GM19452 (cell line): Measurements from ENCODE around the gene CDK2.
"Not testable (repeated sequence)": the region's sequence is repeated elsewhere in the genome, so short reads cannot be mapped to it uniquely, and the experiment has no call there.

ENCODE experiments used
- ATAC-seq: cut with Tn5 transposase; IDR thresholded peaks from one replicate; pipeline ENCODE4 v1.9.1; 2021; ENCODE audit not compliant: unreplicated experiment

CDK2 gene

GRCh38 chr12:55979069-55979468 is 12.4 kb downstream of the CDK2 start:
- no peak for ATAC-seq

DNA sequence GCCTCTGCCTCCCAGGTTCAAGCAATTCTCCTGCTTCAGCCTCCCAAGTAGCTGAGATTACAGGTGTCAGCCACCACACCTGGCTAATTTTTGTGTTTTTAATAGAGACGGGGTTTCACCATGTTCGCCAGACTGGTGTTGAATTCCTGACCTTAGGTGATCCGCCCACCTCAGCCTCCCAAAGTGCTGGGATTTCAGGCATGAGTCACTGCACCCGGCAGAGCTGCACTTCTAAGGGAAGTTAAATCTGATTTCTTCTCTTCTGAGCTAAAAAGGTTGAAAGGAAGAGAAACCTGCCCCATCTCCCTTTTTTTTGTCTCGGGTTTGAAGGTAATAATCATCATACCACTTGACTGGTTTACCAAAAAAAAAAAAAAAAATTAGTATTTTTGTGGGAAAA is 15.3 kb downstream of the CDK2 start:
- not testable (repeated sequence) for ATAC-seq

DNA sequence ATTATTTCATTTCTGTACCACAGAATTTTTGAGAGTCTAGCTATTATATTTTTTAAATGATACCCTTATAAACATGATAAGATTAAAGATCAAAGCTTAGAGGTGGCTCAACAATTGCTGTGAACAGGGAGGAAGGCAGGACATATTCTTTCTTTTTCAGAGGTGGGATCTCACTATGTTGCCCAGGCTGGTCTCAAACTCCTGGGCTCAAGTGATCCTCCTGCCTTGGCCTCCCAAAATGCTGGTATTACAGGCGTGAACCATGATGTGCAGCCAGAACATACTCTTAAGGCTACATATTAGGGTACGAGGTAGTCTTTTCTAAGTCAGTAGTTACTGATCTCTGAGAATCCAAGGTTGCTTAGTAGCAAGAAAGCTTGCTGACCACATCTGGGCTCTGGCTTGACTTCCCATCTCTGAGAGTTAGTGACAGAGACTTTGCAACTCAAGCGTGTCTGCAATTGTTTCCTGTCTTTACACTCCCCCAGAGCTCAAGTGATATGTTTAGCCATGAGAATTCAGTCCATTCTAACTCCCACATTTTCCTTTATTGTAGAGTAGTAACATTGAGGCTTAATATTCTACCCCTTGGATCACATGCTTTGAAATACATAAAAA is 15.8 kb downstream of the CDK2 start:
- peak; percentile 71 for ATAC-seq

DNA sequence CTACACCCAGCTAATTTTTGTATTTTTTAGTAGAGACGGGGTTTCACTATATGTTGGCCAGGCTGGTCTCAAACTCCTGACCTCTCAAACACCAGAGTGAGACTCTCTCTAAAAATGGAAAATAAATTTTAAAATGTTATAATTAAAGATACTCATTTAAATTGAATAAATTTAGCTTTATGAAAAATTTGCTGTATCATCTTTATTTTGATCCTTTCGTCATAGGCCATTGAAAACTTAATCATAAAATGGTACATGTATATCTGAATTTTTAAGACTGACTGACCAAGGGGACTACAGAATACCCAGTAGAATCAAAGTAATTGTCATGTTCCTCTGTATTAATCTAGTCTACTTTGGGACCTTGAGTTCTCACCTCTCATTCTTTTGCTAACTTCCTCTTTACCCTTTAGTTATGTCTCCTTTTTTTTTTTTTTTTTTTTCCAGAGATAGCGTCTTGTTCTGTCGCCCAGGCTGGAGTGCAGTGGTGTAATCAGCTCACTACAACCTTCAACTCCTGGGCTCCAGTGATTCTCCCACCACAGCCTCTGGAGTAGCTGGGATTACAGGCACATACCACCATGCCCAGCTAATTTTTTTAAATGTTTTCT is 16.7 kb downstream of the CDK2 start:
- ATAC-seq, result no peak

DNA sequence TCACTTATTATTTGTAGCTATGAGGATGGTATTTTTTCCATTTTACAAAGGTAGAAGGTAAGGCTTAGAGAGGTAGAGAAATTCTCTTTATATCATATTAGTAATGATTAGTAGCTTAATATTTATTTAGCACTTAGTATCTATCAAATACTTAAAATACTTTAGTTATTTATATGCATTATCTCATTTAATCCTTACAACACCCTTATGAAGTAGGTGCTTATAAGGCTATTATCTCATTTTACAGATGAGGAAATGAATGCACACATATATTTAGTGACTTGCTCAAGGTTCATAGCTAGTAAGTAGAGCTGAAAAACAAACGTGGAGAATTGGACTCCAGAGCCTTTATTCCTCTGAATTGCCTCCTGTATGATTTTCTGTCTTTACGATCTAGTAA is 18.2 kb downstream of the CDK2 start:
- ATAC-seq, result no peak

DNA sequence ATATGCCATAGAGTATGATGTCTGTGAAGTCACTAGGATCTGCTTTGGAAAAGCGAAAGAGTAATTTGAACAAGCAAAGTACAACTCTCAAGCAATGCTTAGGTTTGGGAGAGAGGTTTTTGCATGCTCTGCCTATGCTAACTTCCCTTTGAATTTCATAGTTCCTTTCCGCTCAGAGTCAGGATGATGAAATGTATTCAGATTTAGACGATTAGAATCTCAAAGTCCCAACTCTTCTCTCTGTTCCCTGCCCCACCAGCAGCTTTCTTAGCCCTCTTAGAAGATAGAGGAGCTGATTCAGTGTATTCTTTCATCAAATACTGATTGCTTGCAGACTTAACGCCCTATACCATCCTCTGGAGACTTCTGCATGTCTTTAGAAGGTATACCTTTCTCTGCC is 18.7 kb downstream of the CDK2 start:
- no peak for ATAC-seq

DNA sequence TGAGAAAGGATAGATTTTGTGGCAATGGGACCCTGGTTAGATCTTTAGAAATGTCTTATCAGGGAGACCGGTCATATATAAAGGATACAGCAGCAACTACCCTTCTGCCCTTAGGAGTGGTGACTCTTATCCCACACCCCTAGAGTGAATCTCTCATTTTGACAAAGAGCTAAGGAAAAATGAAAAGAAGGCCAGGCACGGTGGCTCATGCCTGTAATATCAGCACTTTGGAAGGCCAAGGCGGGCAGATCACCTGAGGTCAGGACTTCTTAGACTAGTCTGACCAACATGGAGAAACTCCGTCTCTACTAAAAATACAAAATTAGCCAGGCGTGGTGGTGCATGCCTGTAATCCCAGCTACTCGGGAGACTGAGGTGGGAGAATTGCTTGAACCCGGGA is 19.3 kb downstream of the CDK2 start:
- not testable (repeated sequence) for ATAC-seq

- ATAC-seq, result no peak
Observed at GRCh38 chr12:55991110-55991509, 24.5 kb downstream of the CDK2 start.

DNA sequence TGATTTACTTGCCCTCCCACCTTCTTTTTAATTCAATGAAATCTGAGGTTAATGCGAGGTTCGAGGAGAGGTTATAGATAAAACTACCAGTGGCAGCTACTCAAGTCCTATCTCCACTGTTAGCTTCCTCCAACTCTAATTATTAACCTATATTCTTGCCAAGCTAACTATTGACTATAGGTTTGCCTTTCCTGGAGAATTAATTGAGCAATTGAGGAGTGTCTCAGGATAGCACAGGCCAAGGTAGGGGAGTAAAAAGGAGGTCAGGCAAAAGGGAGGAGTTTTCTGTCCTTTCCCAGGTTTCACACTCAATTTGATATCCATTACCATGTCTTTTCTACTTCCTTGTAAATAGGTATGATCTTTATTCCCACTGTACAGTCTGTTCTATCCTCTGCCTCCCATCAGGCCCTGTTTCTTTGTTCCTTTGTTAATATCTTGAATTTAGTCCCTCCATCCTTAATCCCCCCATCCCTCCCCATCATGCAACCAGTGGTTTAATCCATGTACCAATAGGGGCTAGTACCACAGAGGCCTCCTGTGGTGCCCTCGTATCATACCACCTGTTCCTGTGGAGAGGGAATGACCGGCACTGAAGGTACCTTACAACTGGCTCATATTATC is 26.7 kb downstream of the CDK2 start:
- ATAC-seq, result no peak

- ATAC-seq, result no peak
Observed at GRCh38 chr12:55995366-55995765, 28.7 kb downstream of the CDK2 start.

DNA sequence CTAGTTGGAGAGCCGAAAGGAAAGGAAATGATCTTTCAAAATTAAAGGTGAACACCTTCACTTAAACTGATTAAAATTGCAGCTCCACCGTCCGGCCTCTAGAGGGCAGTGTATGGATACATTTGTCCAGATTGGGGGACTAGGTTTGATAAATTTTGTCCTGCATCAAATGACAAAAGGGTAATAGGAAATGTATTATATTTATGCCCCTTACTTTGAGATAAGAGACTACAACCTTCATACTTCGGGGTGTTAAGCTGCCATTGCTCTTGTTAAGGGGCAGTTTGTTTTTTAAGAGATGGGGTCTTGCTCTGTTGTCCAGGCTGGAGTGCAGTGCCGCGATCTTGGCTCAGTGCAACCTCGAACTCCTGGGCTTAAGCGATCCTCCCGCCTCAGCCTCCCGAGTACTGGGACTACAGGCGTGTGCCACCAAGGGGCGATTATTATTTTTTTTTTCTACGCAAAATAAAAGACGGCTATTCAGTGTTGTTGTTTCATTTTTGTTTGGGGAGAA is 29.6 kb downstream of the CDK2 start:
- no peak for ATAC-seq

GRCh38 chr12:55996715-55997534 is 30.3 kb downstream of the CDK2 start, which contains the start of gene SUOX:
Gene SUOX, plus strand, starts transcription at chr12:55997276. Its CDS starts 4,946 bp downstream, at chr12:56002222.
- peak; percentile 99 for ATAC-seq

DNA sequence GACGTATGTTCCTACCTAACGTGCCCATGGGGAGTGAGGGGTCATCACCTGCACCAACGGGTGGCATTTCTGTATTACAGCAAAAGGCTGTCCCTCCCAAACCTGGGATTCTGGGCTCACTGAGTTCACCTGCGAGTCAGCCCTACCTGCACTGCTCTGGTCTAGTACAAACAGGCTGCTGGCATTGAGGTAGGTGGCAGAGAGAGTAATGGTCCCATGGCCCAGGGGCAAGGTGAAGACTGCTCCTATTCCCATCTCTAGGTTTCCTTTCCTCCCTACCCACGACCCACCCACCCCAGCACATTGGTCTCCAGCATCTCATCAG is 30.9 kb downstream of the CDK2 start:
- no peak for ATAC-seq

GRCh38 chr12:55999522-55999921 is 32.9 kb downstream of the CDK2 start:
- not testable (repeated sequence) for ATAC-seq

DNA sequence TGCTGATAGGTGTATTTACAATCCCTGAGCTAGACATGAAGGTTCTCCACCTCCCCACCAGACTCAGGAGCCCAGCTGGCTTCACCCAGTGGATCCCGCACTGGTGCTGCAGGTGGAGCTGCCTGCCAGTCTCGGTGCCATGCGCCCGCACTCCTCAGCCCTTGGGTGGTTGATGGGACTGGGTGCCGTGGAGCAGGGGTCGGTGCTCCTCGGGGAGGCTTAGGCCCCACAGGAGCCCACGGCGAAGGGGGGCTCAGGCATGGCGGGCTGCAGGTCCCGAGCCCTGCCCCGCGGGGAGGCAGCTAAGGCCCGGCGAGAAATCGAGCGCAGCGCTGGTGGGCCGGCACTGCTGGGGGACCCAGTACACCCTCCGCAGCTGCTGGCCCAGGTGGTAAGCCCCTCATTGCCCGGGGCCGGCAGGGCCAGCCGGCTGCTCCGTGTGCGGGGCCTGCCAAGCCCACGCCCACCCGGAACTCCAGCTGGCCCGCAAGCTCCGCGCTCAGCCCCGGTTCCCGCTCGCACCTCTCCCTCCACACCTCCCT is 33.4 kb downstream of the CDK2 start:
- not testable (repeated sequence) for ATAC-seq

GRCh38 chr12:56001487-56002100 is 35.0 kb downstream of the CDK2 start:
- no peak for ATAC-seq

DNA sequence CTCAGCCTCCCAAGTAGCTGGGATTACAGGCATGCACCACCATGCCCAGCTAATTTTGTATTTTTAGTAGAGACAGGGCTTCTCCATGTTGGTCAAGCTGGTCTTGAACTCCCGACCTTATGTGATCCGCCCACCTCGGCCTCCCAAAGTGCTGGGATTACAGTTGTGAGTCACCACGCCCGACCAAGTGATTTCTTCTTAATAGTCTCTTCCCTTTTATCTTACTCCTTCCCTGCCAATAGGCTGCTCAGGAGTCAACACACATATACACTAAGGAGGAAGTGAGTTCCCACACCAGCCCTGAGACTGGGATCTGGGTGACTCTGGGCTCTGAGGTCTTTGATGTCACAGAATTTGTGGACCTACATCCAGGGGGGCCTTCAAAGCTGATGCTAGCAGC is 36.7 kb downstream of the CDK2 start:
- not testable (repeated sequence) for ATAC-seq

DNA sequence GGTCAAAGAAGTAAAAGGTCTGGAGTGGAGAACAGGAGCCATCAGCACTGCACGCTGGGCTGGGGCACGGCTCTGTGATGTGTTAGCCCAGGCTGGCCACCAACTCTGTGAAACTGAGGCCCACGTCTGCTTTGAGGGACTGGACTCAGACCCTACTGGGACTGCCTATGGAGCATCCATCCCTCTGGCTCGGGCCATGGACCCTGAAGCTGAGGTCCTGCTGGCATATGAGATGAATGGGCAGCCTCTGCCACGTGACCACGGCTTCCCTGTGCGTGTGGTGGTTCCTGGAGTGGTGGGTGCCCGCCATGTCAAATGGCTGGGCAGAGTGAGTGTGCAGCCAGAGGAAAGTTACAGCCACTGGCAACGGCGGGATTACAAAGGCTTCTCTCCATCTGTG is 37.6 kb downstream of the CDK2 start:
- no peak for ATAC-seq

DNA sequence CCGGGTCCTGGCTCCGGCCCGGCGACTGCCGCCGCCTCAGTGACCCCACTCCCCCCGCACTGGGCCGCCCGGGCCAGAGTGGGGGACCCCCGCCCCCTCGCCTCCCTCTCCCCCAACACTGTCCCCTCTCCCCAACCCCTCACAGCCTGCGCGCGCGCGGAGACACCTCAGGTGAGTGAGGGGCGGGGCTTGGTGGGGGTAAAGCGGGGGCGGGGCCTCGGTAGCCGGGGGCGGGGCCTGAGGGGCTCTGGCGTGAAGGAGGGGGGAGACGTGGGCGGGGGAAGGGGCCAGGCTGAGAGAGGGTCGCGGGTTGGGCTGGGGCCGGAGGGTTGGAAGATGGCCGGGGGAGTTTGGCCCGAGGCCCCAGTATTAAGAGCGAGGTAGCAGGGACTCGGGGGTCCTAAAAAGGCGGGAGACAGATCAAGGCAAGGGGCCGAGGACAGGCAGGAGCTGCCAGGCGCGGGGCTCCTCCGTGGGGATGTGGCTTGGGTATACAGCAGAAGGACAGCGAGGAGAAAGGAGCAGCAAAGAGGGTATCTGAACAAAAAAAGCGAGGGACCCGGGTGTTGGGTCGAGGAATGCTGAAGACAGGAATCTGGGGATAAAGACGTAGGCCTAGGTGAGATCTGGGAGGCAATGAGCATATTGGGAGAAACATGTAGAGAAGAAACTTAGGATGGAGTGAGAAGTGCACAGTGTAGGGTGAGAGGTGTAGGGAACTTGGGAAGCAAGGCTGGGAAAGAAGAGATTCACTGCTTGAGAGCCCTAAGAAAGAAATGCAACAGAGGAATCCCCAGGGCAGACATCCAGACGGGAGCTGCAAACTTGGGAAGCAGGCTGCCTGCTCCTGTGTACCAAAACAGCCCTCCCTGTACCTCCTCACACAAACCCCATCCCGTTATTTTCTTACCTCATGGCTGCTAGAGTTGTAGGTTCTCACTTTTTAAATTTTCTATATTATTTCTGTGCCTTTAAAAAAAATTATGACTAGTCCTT is 41.2 kb downstream of the CDK2 start:
- ATAC-seq, result peak; percentile 18
